ENCODE results near the gene NDUFS6.

NDUFS6 gene

DNA sequence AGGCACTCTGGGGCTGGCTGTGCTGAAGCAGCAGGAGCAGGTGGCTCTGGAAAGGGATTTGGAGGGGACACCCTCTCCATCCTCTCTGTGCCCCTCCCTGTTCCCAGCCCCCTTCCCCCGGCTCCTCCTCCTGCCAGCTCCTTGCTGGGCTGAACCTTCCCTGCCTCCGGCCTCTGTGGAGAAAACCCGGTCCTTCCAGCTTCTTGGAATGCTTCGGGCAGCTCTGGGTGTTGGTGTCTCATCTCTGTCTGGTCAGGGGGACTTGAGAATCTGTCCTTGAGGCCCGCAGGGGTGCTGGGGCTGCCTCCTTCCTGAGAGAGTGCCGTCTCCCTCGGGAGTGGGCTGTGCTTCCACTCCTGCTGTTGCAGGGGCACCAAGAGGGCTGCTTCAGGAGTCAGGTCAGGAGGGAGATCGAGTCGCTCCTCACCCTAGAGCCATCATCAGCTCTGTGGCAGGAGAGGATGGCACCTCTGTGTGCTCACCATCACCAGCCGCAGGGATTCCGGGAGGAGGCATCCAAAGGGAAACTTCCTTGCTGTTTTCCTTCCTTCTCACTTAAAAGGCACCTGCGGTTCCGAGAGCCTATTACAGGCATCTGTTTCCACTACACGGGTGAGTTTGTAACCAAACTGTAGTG is 30.6 kb downstream of the NDUFS6 start:
- no peaks in the 10 kb centered on the region for H3K9me3 Mint-ChIP-seq
- H3K27me3 Mint-ChIP-seq, result peaks cover 21% of the 10 kb centered on the region
- peaks cover 4% of the 10 kb centered on the region for H3K4me1 Mint-ChIP-seq (ENCODE audit: low read depth)
- no peak overlapping the region for H3K4me3 Mint-ChIP-seq
- H3K27ac Mint-ChIP-seq, result no peak overlapping the region
- DNase-seq, result no peak
- peaks cover 5% of the 10 kb centered on the region for H3K36me3 Mint-ChIP-seq (ENCODE audit: low read depth)

DNA sequence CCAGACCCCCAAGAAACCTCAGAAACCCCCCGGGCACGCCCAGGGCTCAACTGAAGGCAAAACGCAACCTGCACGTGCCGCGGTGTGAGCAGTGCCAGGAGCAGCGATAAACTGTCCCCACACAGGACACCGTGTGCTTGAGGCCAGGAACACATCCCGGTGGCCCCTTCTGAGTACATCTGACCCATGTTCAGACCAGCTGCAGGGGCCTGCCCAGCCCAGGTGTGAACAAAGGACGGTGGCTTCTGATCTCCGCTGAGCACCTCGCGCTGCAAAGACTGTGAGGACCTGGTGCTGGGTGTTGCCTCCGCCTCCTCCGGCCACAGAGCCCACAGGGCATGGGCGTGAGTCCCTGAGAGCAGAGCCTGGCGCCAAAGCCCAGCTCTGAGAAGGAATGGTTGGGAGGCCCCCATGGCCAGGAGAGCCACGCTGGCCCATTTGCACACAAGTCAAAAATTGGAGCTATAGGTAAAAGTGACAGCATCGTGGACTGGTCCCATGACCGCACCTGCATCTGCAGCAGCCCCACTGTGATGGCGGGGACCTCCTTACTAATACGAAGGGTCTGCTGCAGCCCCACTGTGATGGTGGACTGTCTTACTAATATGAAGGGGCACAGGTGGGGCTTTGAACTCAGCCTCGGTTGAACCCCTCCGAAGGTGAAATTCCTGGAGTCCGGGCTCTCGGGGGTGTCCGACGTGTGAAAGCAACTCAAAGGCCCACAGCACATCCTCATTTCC is 31.5 kb downstream of the NDUFS6 start:
- H3K9me3 Mint-ChIP-seq, result no peaks in the 10 kb centered on the region
- no peaks in the 10 kb centered on the region for H3K36me3 Mint-ChIP-seq (ENCODE audit: low read depth)
- no peak for DNase-seq
- no peaks in the 10 kb centered on the region for H3K4me1 Mint-ChIP-seq (ENCODE audit: low read depth)
- no peak overlapping the region for H3K4me3 Mint-ChIP-seq
- H3K27me3 Mint-ChIP-seq, result peaks cover 21% of the 10 kb centered on the region
- H3K27ac Mint-ChIP-seq, result no peak overlapping the region

DNA sequence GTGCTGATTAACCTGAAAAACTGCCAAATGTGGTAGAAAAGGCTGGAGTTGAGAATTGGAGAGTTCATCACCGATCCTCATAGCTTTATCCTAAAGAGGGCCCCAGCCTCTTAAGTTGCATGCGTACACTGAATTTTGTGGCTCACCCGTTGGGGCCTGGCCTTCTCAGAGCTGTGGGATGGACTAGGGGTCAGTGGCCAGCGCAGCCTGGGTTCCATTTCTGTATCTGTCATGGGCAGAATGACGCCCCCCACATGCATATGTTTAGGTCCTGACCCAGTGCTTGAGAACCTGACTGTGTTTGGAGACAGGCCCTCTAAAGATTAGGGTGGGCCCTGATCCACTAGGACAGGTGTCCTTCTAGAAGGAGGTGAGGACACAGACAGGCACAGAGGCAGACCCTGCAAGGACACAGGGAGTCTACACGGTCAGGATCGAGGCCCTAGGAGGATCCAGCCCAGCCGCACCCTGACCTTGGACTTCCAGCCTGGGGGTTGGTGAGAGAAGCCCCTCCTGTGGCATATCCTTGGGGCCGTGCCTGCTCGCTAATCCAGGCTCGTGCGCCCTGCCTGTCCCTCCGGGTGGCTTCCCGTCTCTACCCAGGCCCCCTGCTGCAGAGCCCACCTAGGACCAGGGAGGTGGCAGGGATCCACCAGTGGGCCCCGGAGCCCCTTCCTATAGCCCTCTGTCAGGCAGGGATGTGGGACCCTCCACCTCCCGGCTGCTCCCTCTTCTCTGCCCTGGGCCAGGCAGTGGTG is 32.2 kb downstream of the NDUFS6 start:
- Mint-ChIP-seq H3K4me3 (no peak overlapping the region), H3K36me3 (ENCODE audit: low read depth) (no peaks in the 10 kb centered on the region), H3K4me1 (ENCODE audit: low read depth) (no peaks in the 10 kb centered on the region), H3K9me3 (no peaks in the 10 kb centered on the region), H3K27ac (no peak overlapping the region), H3K27me3 (peaks cover 24% of the 10 kb centered on the region)
- no peak for DNase-seq

DNA sequence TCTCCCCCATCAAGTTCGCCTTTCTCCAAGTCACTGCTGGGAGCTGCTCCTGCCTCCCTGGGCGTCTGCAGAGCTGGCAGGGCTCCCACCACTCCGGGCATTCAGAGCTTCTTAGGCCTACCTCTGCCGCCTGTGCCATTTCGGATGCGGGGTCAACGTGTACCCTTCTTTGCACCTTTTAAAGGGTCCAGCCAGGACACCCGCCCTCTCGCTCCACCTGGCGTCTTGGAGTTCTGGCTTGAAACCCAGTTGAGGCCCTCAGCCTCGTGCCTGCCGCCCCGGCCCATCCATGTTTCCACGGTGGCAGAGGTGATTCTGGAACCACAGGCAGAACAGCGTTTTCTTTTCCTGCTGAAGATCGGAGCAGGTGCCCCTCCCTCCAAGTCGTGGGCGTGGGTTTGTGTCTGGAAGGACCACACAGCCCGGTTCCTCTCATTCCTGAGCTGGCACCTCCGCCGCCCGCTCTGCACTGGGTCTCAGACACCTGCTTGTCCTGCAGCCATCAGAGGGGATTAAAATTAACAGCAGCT is 32.9 kb downstream of the NDUFS6 start:
- H3K27ac Mint-ChIP-seq, result no peak overlapping the region
- no peak for DNase-seq
- H3K27me3 Mint-ChIP-seq, result peaks cover 28% of the 10 kb centered on the region
- H3K36me3 Mint-ChIP-seq (ENCODE audit: low read depth), result no peaks in the 10 kb centered on the region
- no peaks in the 10 kb centered on the region for H3K9me3 Mint-ChIP-seq
- H3K4me1 Mint-ChIP-seq (ENCODE audit: low read depth), result no peaks in the 10 kb centered on the region
- no peak overlapping the region for H3K4me3 Mint-ChIP-seq

DNA sequence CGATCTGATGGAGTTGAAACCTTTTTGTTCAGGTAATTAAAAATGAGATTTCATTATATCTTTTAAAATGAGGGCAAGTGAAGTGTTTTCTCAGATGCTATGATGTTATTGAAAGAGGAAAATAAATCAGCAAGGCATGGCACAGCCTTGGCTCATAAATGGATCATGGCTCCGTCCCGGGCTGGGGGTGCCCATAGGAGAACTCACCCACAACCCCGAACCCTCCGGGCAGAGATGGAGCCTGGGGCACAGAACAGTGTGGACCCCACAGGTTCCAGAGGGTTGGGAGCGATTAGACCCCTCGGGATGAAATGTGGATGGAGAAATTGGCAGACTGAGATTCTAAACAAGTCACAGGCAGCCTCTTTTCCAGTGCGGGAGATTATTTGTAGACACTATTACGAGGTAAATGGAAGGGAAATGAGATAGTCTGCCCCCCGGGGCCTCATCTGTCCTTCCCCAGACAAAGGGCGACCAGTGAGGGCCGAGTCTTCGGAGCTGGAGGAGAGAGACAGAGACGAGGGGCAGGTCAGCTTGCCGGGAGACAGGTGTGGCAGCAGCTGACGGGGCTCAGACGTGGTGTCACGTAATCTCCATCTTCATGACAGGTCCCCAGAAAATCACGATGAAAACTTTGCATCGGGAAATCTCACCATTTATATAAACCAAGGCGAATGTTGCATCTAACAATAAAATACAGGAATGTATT is 33.7 kb downstream of the NDUFS6 start:
- H3K4me1 Mint-ChIP-seq (ENCODE audit: low read depth), result no peaks in the 10 kb centered on the region
- no peak overlapping the region for H3K27ac Mint-ChIP-seq
- H3K4me3 Mint-ChIP-seq, result no peak overlapping the region
- no peak for DNase-seq
- peaks cover 36% of the 10 kb centered on the region for H3K27me3 Mint-ChIP-seq
- H3K36me3 Mint-ChIP-seq (ENCODE audit: low read depth), result no peaks in the 10 kb centered on the region
- no peaks in the 10 kb centered on the region for H3K9me3 Mint-ChIP-seq

DNA sequence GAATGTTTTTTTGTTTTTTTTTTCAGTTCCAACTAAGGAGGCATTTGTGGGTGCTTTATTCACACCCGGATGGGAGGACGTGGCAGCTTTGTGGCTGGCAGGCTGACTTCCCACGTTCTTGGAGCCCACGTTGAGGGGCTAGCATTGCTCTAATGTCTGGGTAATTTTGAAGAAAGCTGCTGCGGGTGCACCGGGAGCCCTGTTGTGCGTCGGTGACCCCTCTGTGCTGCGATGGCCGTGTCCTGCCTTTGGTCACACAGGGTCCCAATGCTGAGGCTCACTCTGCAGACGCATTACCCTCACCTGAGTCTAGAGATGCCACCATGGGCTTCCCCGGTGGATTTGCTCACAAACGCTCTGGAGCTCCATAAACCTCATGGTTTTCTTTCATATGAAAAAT is 34.2 kb downstream of the NDUFS6 start:
- Mint-ChIP-seq H3K9me3 (no peaks in the 10 kb centered on the region), H3K4me3 (no peak overlapping the region), H3K36me3 (ENCODE audit: low read depth) (no peaks in the 10 kb centered on the region), H3K27me3 (peaks cover 41% of the 10 kb centered on the region), H3K4me1 (ENCODE audit: low read depth) (no peaks in the 10 kb centered on the region), H3K27ac (no peak overlapping the region)
- no peak for DNase-seq

DNA sequence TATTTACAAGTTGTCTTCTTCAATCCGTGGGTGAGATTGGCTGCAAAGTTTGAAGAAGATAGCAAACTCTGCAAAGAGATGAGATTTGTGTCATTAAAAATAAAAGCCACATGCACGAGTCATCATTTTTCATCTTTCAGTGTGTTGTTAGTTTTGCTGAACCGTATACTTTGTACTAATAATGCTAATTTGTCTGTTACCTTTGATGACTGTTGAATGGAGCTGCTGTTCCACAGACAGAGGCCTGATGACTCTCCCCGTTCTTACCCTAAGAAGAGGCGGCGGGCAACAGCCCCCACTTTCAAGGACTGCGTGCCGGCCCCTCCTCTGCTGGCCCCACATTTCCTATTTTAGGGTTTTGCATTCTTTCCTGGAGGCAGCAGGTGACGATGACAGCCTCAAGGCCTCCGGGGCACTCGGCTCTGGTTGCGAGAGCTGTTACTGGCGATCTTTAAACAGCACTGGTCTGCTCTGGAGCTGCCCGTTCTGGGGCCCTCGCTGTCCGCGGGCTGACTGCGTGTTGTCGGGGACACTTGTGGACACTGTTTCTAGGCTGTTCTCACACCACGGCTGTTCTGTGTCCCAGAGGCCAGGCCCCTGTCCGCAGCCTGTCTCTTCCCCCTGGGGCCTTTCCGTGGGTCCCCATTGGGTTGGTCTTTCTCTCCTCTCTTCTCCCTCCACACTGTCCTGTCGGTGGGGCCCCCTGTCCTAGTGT is 35.1 kb downstream of the NDUFS6 start:
- DNase-seq, result no peak
- no peak overlapping the region for H3K27ac Mint-ChIP-seq
- H3K4me1 Mint-ChIP-seq (ENCODE audit: low read depth), result no peaks in the 10 kb centered on the region
- no peaks in the 10 kb centered on the region for H3K9me3 Mint-ChIP-seq
- H3K27me3 Mint-ChIP-seq, result peaks cover 50% of the 10 kb centered on the region
- no peak overlapping the region for H3K4me3 Mint-ChIP-seq
- H3K36me3 Mint-ChIP-seq (ENCODE audit: low read depth), result no peaks in the 10 kb centered on the region

DNA sequence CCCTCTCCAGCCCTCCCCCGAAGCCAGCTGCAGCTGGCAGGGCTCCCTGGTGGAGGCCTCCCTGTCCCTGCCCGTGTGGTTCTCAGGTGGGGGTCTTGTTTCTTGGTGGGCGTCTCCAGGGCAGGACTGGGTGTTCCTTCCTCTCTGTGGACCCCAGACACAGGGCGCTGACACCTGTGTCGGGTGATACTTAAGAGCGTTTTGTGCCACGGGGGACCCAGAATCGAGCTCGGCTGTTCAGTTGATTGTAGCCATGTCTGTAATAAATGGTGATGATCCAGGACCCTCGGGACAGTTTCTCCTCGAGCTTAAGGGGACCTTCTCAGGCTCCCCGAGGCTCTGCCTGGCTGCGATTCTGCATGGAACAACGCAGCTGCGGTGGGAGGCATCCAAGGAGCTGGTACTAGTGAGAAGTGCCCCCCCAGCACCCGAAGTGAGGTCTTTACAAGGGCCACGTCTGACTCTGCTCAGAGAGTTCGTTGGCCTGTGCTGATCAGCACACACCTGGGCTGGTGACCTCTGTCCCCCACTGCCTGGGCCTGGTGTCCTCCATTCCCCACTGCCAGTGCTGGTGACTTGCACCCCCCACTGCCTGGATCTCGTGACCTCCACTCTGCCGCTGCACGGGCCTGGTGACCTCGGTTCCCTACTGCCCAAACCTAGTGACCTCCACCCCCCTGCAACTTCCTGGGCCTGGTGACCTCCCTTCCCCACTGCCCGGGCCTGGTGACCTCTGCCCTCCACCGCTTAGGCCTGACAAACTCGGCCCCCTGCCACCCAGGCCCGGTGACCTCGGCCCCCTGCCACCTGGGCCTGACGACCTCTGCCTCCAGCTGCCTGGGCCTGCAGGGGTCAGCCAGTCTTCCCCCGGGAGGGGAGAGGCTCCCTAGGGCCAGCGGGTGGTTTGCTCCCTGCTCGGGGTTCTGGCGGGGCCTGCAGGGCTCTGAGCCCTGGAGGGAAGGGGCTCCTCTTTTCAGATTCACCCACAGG is 36.0 kb downstream of the NDUFS6 start:
- Mint-ChIP-seq H3K9me3 (no peaks in the 10 kb centered on the region), H3K27me3 (peaks cover 58% of the 10 kb centered on the region), H3K36me3 (ENCODE audit: low read depth) (no peaks in the 10 kb centered on the region), H3K4me1 (ENCODE audit: low read depth) (no peaks in the 10 kb centered on the region), H3K27ac (no peak overlapping the region), H3K4me3 (no peak overlapping the region)
- no peak for DNase-seq

DNA sequence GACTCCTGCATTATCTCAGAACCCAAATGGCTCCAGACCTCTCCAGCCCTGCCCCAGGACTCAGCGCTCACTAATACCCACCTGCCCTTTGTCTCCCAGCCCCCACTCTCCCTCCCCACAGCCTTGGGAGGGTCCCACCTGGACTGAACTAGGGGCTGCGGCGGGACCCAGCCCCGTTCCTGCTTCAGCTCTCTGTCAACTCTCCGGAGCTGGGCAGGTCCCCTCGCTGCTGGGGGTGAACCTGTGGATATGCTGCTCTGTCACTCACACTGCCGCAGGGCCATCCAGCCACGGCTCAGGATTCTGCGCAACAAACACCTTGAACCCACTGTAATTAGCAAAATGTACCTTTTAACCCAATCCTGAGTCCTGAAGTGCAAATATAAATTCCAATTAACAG is 36.8 kb downstream of the NDUFS6 start:
- H3K4me3 Mint-ChIP-seq, result no peak overlapping the region
- H3K9me3 Mint-ChIP-seq, result no peaks in the 10 kb centered on the region
- no peaks in the 10 kb centered on the region for H3K4me1 Mint-ChIP-seq (ENCODE audit: low read depth)
- H3K27me3 Mint-ChIP-seq, result peaks cover 57% of the 10 kb centered on the region
- H3K27ac Mint-ChIP-seq, result no peak overlapping the region
- H3K36me3 Mint-ChIP-seq (ENCODE audit: low read depth), result no peaks in the 10 kb centered on the region
- no peak for DNase-seq

DNA sequence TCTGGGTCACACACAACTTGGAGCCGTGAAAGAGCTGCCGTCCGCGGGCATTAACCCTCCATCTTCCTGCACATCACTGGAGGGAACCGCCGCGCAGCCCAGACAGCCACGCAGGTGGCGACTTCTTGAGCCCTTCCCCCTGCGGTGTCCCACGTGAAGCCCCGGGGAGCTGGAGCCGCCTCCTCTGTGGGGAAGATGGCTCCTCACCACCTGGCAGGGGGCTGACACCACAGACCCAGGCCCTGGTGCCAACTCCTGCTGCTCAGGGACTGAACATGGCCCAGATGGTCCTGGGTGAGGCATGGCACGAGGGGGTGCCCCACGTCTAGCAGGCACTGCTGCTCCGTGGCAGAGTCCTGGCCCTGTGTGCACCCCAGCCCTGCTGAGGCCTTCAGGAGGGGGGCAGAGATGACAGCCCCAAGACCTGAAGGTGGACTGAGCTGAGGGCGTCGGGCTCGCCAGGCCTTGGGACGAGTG is 38.9 kb downstream of the NDUFS6 start:
- Mint-ChIP-seq H3K27ac (no peak overlapping the region), H3K9me3 (no peaks in the 10 kb centered on the region), H3K4me1 (ENCODE audit: low read depth) (no peaks in the 10 kb centered on the region), H3K4me3 (no peak overlapping the region), H3K27me3 (peaks cover 45% of the 10 kb centered on the region), H3K36me3 (ENCODE audit: low read depth) (no peaks in the 10 kb centered on the region)
- DNase-seq, result no peak

DNA sequence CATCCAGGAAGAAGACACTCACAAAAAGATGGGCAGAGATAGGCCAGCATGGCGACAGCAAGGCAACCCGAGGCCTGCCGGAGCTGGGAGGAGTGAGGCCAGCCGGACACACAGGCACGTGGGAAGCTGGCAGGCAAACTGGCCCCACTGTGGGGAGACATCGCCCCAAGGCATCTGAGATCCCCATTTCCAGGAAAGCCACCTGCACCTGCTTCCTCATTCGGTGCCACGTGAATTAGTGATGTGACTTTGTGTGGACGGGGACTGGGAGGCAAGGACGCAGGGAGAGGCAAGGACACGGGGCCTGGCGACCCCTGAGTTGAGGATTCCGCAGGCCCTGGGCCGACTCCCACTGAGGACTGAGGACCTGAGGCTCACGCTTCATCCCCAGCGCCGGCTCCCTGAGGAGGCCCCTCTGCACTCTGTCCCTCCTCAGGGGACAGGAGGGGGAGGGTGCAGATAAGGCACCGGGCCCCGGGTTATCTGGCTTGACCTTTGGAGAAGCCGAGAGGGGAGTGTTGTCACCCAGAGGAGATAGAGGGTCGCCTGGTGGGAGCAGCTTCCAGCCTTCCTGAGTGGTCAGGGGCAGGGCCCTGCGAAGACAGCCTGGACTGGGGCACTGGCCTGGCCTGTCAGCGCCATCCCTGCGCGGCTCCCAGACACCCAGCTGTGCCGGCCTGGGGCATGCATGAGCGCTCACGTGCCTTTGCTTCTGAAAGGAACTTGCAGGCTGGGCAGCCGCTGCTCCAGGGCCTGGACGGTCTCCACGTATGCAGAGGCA is 39.7 kb downstream of the NDUFS6 start:
- Mint-ChIP-seq H3K27me3 (peaks cover 41% of the 10 kb centered on the region), H3K9me3 (no peaks in the 10 kb centered on the region), H3K27ac (no peak overlapping the region), H3K4me1 (ENCODE audit: low read depth) (no peaks in the 10 kb centered on the region), H3K4me3 (no peak overlapping the region), H3K36me3 (ENCODE audit: low read depth) (no peaks in the 10 kb centered on the region)
- DNase-seq, result no peak

DNA sequence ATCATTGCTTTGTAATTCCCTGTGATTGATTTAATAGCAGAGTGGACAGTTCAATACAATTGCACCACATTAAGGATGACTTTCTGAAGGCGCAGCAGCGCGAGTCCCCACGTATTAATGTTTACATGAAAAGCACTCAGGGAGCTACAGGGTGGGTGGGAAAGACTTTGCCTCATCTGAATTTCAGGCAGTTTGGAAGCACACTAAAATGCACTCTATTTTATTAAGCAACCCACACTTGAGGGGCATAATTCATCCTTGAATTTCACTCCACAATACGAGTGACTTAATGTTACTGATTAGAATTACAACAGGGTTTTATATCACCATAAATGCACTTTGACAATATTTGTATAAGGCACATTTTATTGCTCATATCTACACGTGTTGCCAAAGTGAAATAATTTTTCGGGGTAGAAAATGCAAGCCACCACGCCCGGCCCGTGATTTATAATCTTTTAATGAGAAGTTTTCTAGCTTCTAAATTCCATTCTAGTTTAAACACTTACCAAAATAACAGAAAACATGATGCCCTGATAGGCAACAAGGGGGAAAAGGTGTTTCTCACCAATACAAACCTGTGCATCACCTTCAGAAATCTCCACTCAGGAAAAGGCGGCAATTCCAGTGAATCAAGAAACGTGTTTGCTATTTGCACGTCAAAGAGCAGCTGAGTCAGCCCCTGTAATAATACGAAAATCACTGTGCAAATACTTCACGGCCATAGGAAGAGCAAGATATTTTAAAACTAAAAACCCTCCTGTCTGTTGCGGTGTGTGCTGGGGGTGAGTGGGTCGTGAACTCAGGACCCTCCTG is 41.0 kb downstream of the NDUFS6 start:
- DNase-seq, result no peak
- Mint-ChIP-seq H3K9me3 (no peaks in the 10 kb centered on the region), H3K27me3 (peaks cover 42% of the 10 kb centered on the region), H3K27ac (no peak overlapping the region), H3K4me1 (ENCODE audit: low read depth) (no peaks in the 10 kb centered on the region), H3K4me3 (no peak overlapping the region), H3K36me3 (ENCODE audit: low read depth) (no peaks in the 10 kb centered on the region)
